Ureter (tissue), 1 donor: ENCODE data around the gene GAPDH. TPM values are rescaled to one million over a fixed set of nuclear protein-coding genes. Genes with fewer than 3 reads are reported as not detected.
"Not testable (repeated sequence)": the region's sequence is repeated elsewhere in the genome, so short reads cannot be mapped to it uniquely, and the experiment has no call there.

Experiments used
- DNase-seq: peaks from one replicate; pipeline ENCODE4 v3.0.0-alpha.2; 2020; ENCODE audit warnings: low spot score
- total RNA-seq: library from RNA; stranded (reverse); gene quantifications from one replicate; pipeline ENCODE4 v1.2.4, GENCODE V29; 2023
- donor health status: DM: yes; HTN: yes; CAD: no.

GAPDH gene
- total RNA-seq, 1 donor from 2014 or later: 2,120 TPM

GRCh38 chr12:6546016-6546415 lies 11.7 kb downstream of the GAPDH start:
- no peak for DNase-seq

GRCh38 chr12:6547566-6547965 lies 13.2 kb downstream of the GAPDH start:
- DNase-seq: no peak

- no peak for DNase-seq
Measured at GRCh38 chr12:6547987-6548386, 13.7 kb downstream of the GAPDH start.

GRCh38 chr12:6548556-6548955 lies 14.2 kb downstream of the GAPDH start:
- no peak for DNase-seq

- DNase-seq: no peak
Measured at GRCh38 chr12:6548966-6549683, 14.8 kb downstream of the GAPDH start.

- no peak for DNase-seq
Measured at GRCh38 chr12:6549684-6550151, 15.4 kb downstream of the GAPDH start.

- no peak for DNase-seq
Measured at GRCh38 chr12:6550294-6551062, 16.2 kb downstream of the GAPDH start.

GRCh38 chr12:6551063-6551461 lies 16.7 kb downstream of the GAPDH start:
- peak; percentile 74 for DNase-seq

GRCh38 chr12:6551496-6552139 lies 17.3 kb downstream of the GAPDH start:
- DNase-seq: no peak

- peak; percentile 58 for DNase-seq
Measured at GRCh38 chr12:6552140-6552551, 17.8 kb downstream of the GAPDH start.

- DNase-seq: peak; percentile 56
Measured at GRCh38 chr12:6553051-6553868, 18.9 kb downstream of the GAPDH start.

- DNase-seq: peak; percentile 84
Measured at GRCh38 chr12:6554168-6555017, 20.1 kb downstream of the GAPDH start.

- DNase-seq: no peak
Measured at GRCh38 chr12:6555018-6555691, 20.8 kb downstream of the GAPDH start.

GRCh38 chr12:6556496-6556817 lies 22.1 kb downstream of the GAPDH start:
- DNase-seq: not testable (repeated sequence)

GRCh38 chr12:6556857-6557256 lies 22.5 kb downstream of the GAPDH start:
- DNase-seq: no peak

GRCh38 chr12:6558014-6558760 lies 23.9 kb downstream of the GAPDH start:
- not testable (repeated sequence) for DNase-seq

GRCh38 chr12:6559500-6559899 lies 25.2 kb downstream of the GAPDH start:
- DNase-seq: no peak

GRCh38 chr12:6560501-6561205 lies 26.3 kb downstream of the GAPDH start:
- no peak for DNase-seq

GRCh38 chr12:6562881-6563280 lies 28.6 kb downstream of the GAPDH start:
- DNase-seq: no peak
